HPDE6-E6E7 (cell line): Measurements from ENCODE around the gene UBC.
"Not testable (repeated sequence)": the region's sequence is repeated elsewhere in the genome, so short reads cannot be mapped to it uniquely, and the experiment has no call there.

ENCODE experiments used
- DNase-seq: peaks from one replicate; pipeline ENCODE4 v3.0.0; 2011; ENCODE audit warnings: missing footprints; ENCODE audit errors: extremely low spot score

UBC gene

GRCh38 chr12:124915239-124916236 is 1.1 kb upstream of the UBC start:
- no peak for DNase-seq

GRCh38 chr12:124913474-124914391 is 717 bp downstream of the UBC start:
- no peak for DNase-seq

GRCh38 chr12:124912529-124913287 is 1.7 kb downstream of the UBC start:
- not testable (repeated sequence) for DNase-seq

- DNase-seq = not testable (repeated sequence)
These were observed 2.9 kb downstream of the UBC start for GRCh38 chr12:124911521-124911920.

- no peak for DNase-seq
These were observed 3.6 kb downstream of the UBC start for GRCh38 chr12:124910561-124911478.

- no peak for DNase-seq
These were observed 4.5 kb downstream of the UBC start for GRCh38 chr12:124909831-124910560.

GRCh38 chr12:124906606-124907261 is 7.7 kb downstream of the UBC start:
- no peak for DNase-seq

- no peak for DNase-seq
These were observed 9.9 kb downstream of the UBC start for GRCh38 chr12:124904306-124905098.

- DNase-seq = no peak
These were observed 11.5 kb downstream of the UBC start for GRCh38 chr12:124902916-124903315.

- no peak for DNase-seq
These were observed 13.4 kb downstream of the UBC start for GRCh38 chr12:124901003-124901402.

GRCh38 chr12:124900345-124900795 is 14.1 kb downstream of the UBC start:
- not testable (repeated sequence) for DNase-seq

GRCh38 chr12:124898923-124899294 is 15.5 kb downstream of the UBC start:
- no peak for DNase-seq

GRCh38 chr12:124898200-124898922 is 16.1 kb downstream of the UBC start:
- DNase-seq = no peak

GRCh38 chr12:124896461-124896860 is 18.0 kb downstream of the UBC start:
- DNase-seq = no peak

- DNase-seq = no peak
These were observed 20.5 kb downstream of the UBC start for GRCh38 chr12:124893792-124894516.

- DNase-seq = no peak
These were observed 26.2 kb downstream of the UBC start for GRCh38 chr12:124888260-124888659.

GRCh38 chr12:124887766-124888165 is 26.7 kb downstream of the UBC start:
- DNase-seq = not testable (repeated sequence)
